ENCODE data around the gene NCOA1.
"Not testable (repeated sequence)": the region's sequence is repeated elsewhere in the genome, so short reads cannot be mapped to it uniquely, and the experiment has no call there.

NCOA1 gene

GRCh38 chr2:24490690-24491541, at the start of gene NCOA1:
TSS of gene NCOA1 (plus strand) at chr2:24491254. CDS start at chr2:24658678, 167,424 bp downstream.
- peak; percentile 94 for DNase-seq

- DNase-seq = no peak
Observed at GRCh38 chr2:24448797-24449196, 42.3 kb upstream of the NCOA1 start.

- DNase-seq = no peak
Observed at GRCh38 chr2:24449344-24449743, 41.7 kb upstream of the NCOA1 start.

- DNase-seq = no peak
Observed at GRCh38 chr2:24451805-24452501, 39.1 kb upstream of the NCOA1 start.

GRCh38 chr2:24452502-24452885, 38.6 kb upstream of the NCOA1 start:
- DNase-seq = peak; percentile 48

GRCh38 chr2:24453379-24454073, 37.5 kb upstream of the NCOA1 start:
- DNase-seq = no peak

GRCh38 chr2:24454294-24454693, 36.8 kb upstream of the NCOA1 start:
- peak; percentile 76 for DNase-seq

GRCh38 chr2:24456599-24457556, 34.2 kb upstream of the NCOA1 start:
- no peak for DNase-seq

GRCh38 chr2:24457696-24458386, 33.2 kb upstream of the NCOA1 start:
- DNase-seq = no peak

- DNase-seq = peak; percentile 17
Observed at GRCh38 chr2:24459224-24460161, 31.6 kb upstream of the NCOA1 start.

GRCh38 chr2:24461685-24462084, 29.4 kb upstream of the NCOA1 start:
- no peak for DNase-seq

- no peak for DNase-seq
Observed at GRCh38 chr2:24463271-24463670, 27.8 kb upstream of the NCOA1 start.

GRCh38 chr2:24466871-24467870, 23.9 kb upstream of the NCOA1 start:
- no peak for DNase-seq

- DNase-seq = not testable (repeated sequence)
Observed at GRCh38 chr2:24468453-24468852, 22.6 kb upstream of the NCOA1 start.

- DNase-seq = no peak
Observed at GRCh38 chr2:24469148-24469650, 21.9 kb upstream of the NCOA1 start.

GRCh38 chr2:24471662-24472061, 19.4 kb upstream of the NCOA1 start:
- DNase-seq = no peak

GRCh38 chr2:24472416-24472815, 18.6 kb upstream of the NCOA1 start:
- no peak for DNase-seq

- DNase-seq = no peak
Observed at GRCh38 chr2:24473626-24474025, 17.4 kb upstream of the NCOA1 start.

- DNase-seq = no peak
Observed at GRCh38 chr2:24474053-24474452, 17.0 kb upstream of the NCOA1 start.

All from eye (tissue), 1 donor.